GM21737 (cell line): ENCODE data around the gene NXPH4.

Experiments
- ATAC-seq: cut with Tn5 transposase; IDR thresholded peaks from one replicate; pipeline ENCODE4 v1.9.1; 2021; ENCODE audit warnings: mild to moderate bottlenecking, moderate library complexity; ENCODE audit not compliant: unreplicated experiment

Gene NXPH4

GRCh38 chr12:57218030-57218853 lies 1.6 kb downstream of the NXPH4 start:
- ATAC-seq, result no peak

GRCh38 chr12:57219205-57219992 lies 2.8 kb downstream of the NXPH4 start:
- ATAC-seq, result no peak

- ATAC-seq, result no peak
Measured at GRCh38 chr12:57219993-57220754, 3.6 kb downstream of the NXPH4 start.

GRCh38 chr12:57220770-57221168 lies 4.2 kb downstream of the NXPH4 start:
- no peak for ATAC-seq

- ATAC-seq, result no peak
Measured at GRCh38 chr12:57221169-57221917, 4.7 kb downstream of the NXPH4 start.

- no peak for ATAC-seq
Measured at GRCh38 chr12:57222286-57223190, 5.9 kb downstream of the NXPH4 start.

GRCh38 chr12:57223191-57224165 lies 6.9 kb downstream of the NXPH4 start:
- ATAC-seq, result no peak

GRCh38 chr12:57224278-57224972 lies 7.8 kb downstream of the NXPH4 start:
- no peak for ATAC-seq

- ATAC-seq, result no peak
Measured at GRCh38 chr12:57224973-57225679, 8.5 kb downstream of the NXPH4 start.

GRCh38 chr12:57225680-57226210 lies 9.2 kb downstream of the NXPH4 start:
- no peak for ATAC-seq

- no peak for ATAC-seq
Measured at GRCh38 chr12:57226588-57227314, 10.2 kb downstream of the NXPH4 start.

- no peak for ATAC-seq
Measured at GRCh38 chr12:57227315-57228115, 10.9 kb downstream of the NXPH4 start.

- ATAC-seq, result peak; percentile 2
Measured at GRCh38 chr12:57229046-57229633, 12.5 kb downstream of the NXPH4 start.

- ATAC-seq, result peak; percentile 47
Measured at GRCh38 chr12:57229634-57230380, 13.2 kb downstream of the NXPH4 start, which contains the start of gene SHMT2. Gene SHMT2, plus strand, starts transcription at chr12:57229711. Its CDS starts 68 bp downstream, at chr12:57229779.
